IMR-90 (cell line): ENCODE results near the gene CYSRT1. TPM values are rescaled to one million over a fixed set of nuclear protein-coding genes. Genes with fewer than 3 reads are reported as not detected.

Experiments
- ATAC-seq: fragments of 200-7000 bp; cut with Tn5 transposase; 2 replicates; pipeline ENCODE4 v1.9.1; 2020; ENCODE audit warnings: low read depth, mild to moderate bottlenecking, moderate library complexity
- BruUV-seq: library from RNA; stranded (reverse); fragments of 400-500 nt; replicated peaks from 2 replicates; lab custom pipeline; 2021; lab: Mats Ljungman, UMichigan
- CTCF ChIA-PET: fragments of 300-600 bp; formaldehyde crosslinking; extraction: SDS; loops from one replicate; lab custom pipeline; 2021; ENCODE audit warnings: antibody characterized with exemption; lab: Yijun Ruan, JAX
- POLR2A ChIA-PET: fragments of 300-600 bp; sonication (Branson Sonifier 250); formaldehyde crosslinking; loops from one replicate; lab custom pipeline; 2022; ENCODE audit warnings: antibody characterized with exemption; ENCODE audit not compliant: unreplicated experiment; lab: Charles Lee
- DNase-seq: peaks from one replicate; pipeline ENCODE4 v3.0.0; 2013
- H2AFZ ChIP-seq: replicated peaks from 2 replicates; pipeline ENCODE3; 2013; ENCODE audit warnings: low read length, mild to moderate bottlenecking; ENCODE audit not compliant: poor library complexity
- H2AK5ac ChIP-seq: 2 replicates; pipeline ENCODE4 v1.6.1; 2013; ENCODE audit warnings: low read depth, low read length, inconsistent platforms
- H2AK9ac ChIP-seq: replicated peaks from 2 replicates; pipeline ENCODE3; 2013; ENCODE audit warnings: mild to moderate bottlenecking, low read depth, low read length, moderate library complexity; ENCODE audit not compliant: poor library complexity
- H2BK120ac ChIP-seq: 2 replicates; pipeline ENCODE4 v1.6.1; 2013; ENCODE audit warnings: low read depth, low read length, inconsistent platforms
- H2BK15ac ChIP-seq: 3 replicates; pipeline ENCODE4 v1.6.1; 2013; ENCODE audit warnings: low read depth, low read length, inconsistent platforms
- H2BK20ac ChIP-seq: 2 replicates; pipeline ENCODE4 v1.6.1; 2013; ENCODE audit warnings: low read depth, mild to moderate bottlenecking, inconsistent platforms, low read length, moderate library complexity
- H2BK5ac ChIP-seq: 2 replicates; pipeline ENCODE4 v1.6.1; 2013; ENCODE audit warnings: mild to moderate bottlenecking, low read depth, low read length, inconsistent platforms; ENCODE audit not compliant: poor library complexity, severe bottlenecking
- H3K14ac ChIP-seq: replicated peaks from 2 replicates; pipeline ENCODE4 v1.6.1; 2013; ENCODE audit warnings: low read depth, low read length, inconsistent platforms
- H3K18ac ChIP-seq: 2 replicates; pipeline ENCODE4 v1.6.1; 2013; ENCODE audit warnings: low read depth, low read length, control low read depth
- H3K23ac ChIP-seq: 2 replicates; pipeline ENCODE4 v1.6.1; 2013; ENCODE audit warnings: low read depth, low read length, inconsistent platforms
- H3K27ac ChIP-seq: 2 replicates; pipeline ENCODE4 v1.5.1; 2013; ENCODE audit warnings: mild to moderate bottlenecking, control low read depth, low read length; ENCODE audit not compliant: insufficient read depth
- H3K27me3 ChIP-seq: 2 replicates; pipeline ENCODE4 v1.6.1; 2013; ENCODE audit warnings: low read length; ENCODE audit not compliant: control insufficient read depth, insufficient read depth
- H3K36me3 ChIP-seq: 2 replicates; pipeline ENCODE4 v1.6.1; 2013; ENCODE audit warnings: low read length, mixed read lengths; ENCODE audit not compliant: control insufficient read depth, insufficient read depth
- H3K4ac ChIP-seq: 2 replicates; pipeline ENCODE4 v1.6.1; 2013; ENCODE audit warnings: low read depth, low read length, inconsistent platforms
- H3K4me1 ChIP-seq: 2 replicates; pipeline ENCODE4 v1.6.1; 2013; ENCODE audit warnings: low read length, mixed read lengths; ENCODE audit not compliant: control insufficient read depth, insufficient read depth
- H3K4me2 ChIP-seq: 2 replicates; pipeline ENCODE4 v1.6.1; 2013; ENCODE audit warnings: low read depth, mild to moderate bottlenecking, control low read depth, low read length, moderate library complexity
- H3K4me3 ChIP-seq: 2 replicates; pipeline ENCODE4 v1.5.1; 2013; ENCODE audit warnings: low read depth, mild to moderate bottlenecking, control low read depth, low read length, moderate library complexity; ENCODE audit not compliant: insufficient read depth
- H3K56ac ChIP-seq: 2 replicates; pipeline ENCODE4 v1.6.1; 2013; ENCODE audit warnings: low read length, inconsistent platforms; ENCODE audit not compliant: insufficient read depth; ENCODE audit errors: extremely low read depth
- H3K79me1 ChIP-seq, 2 experiments: 2 replicates each; pipeline ENCODE4 v1.6.1; 2013; ENCODE audit warnings: low read length in 2 of 2, inconsistent platforms in 1 of 2, low read depth in 1 of 2
- H3K9ac ChIP-seq: 2 replicates; pipeline ENCODE4 v1.6.1; 2013; ENCODE audit warnings: low read depth, low read length, control low read depth
- H3K9me1 ChIP-seq: 2 replicates; pipeline ENCODE4 v1.6.1; 2013; ENCODE audit warnings: low read length, inconsistent platforms; ENCODE audit not compliant: insufficient read depth
- H3K9me3 ChIP-seq: 2 replicates; pipeline ENCODE4 v1.6.1; 2013; ENCODE audit warnings: low read length; ENCODE audit not compliant: control insufficient read depth, insufficient read depth
- H4K20me1 ChIP-seq: 2 replicates; pipeline ENCODE4 v1.6.1; 2013; ENCODE audit warnings: low read length, inconsistent platforms; ENCODE audit not compliant: insufficient read depth
- H4K5ac ChIP-seq: 2 replicates; pipeline ENCODE4 v1.6.1; 2013; ENCODE audit warnings: mild to moderate bottlenecking, low read depth, low read length, control low read depth
- H4K8ac ChIP-seq, 2 experiments: 2 replicates each; pipeline ENCODE4 v1.6.1; 2013; ENCODE audit warnings: low read depth in 2 of 2, low read length in 2 of 2, control low read depth in 1 of 2, inconsistent platforms in 1 of 2
- H4K91ac ChIP-seq: 2 replicates; pipeline ENCODE4 v1.6.1; 2013; ENCODE audit warnings: low read depth, low read length, inconsistent platforms; ENCODE audit not compliant: insufficient read depth
- CEBPB ChIP-seq: IDR thresholded peaks from 2 replicates; pipeline ENCODE4 v1.6.1; 2012; ENCODE audit warnings: low read depth, low read length, improper control_type of control experiment
- CHD1 ChIP-seq: IDR thresholded peaks from 2 replicates; pipeline ENCODE4 v1.6.1; 2012; ENCODE audit warnings: low read depth, low read length, improper control_type of control experiment
- MAFK ChIP-seq: IDR thresholded peaks from 2 replicates; pipeline ENCODE4 v1.6.1; 2012; ENCODE audit warnings: low read depth, low read length, improper control_type of control experiment
- MAZ ChIP-seq: IDR thresholded peaks from 2 replicates; pipeline ENCODE4 v1.6.1; 2012; ENCODE audit warnings: low read depth, mild to moderate bottlenecking, low read length, improper control_type of control experiment, moderate library complexity, borderline replicate concordance
- MXI1 ChIP-seq: IDR thresholded peaks from 2 replicates; pipeline ENCODE4 v1.6.1; 2012; ENCODE audit warnings: low read depth, mild to moderate bottlenecking, low read length, moderate library complexity, borderline replicate concordance
- RCOR1 ChIP-seq: IDR thresholded peaks from 2 replicates; pipeline ENCODE4 v1.6.1; 2012; ENCODE audit warnings: mild to moderate bottlenecking, low read length, improper control_type of control experiment; ENCODE audit not compliant: insufficient replicate concordance
- SMC3 ChIP-seq: fragments of 150-350 bp; IDR thresholded peaks from 2 replicates; pipeline ENCODE4 v1.6.1; 2016; ENCODE audit warnings: low read depth, mild to moderate bottlenecking, antibody characterized with exemption, low read length, moderate library complexity
- WGBS, 2 experiments: methylation state at CpG; one replicate each; pipeline versions ENCODE4 v1.1.5 to v1.1.7; 2013; ENCODE audit warnings: missing lambda C conversion rate in 2 of 2; ENCODE audit not compliant: insufficient read length in 1 of 2; ENCODE audit errors: extremely low coverage in 2 of 2; 5-methylcytosine and 5-hydroxymethylcytosine counted together
- dilution Hi-C: fragments of 300-500 bp; cut with HindIII; formaldehyde crosslinking; loops from one replicate; pipeline ENCODE4 v1.14.3; 2018; ENCODE audit warnings: low sequenced_read_pairs; ENCODE audit not compliant: unreplicated experiment
- in situ Hi-C: fragments of 300-500 bp; cut with MboI; formaldehyde crosslinking; loops from 3 replicates; pipeline ENCODE4 v1.14.3; 2019; ENCODE audit warnings: low sequenced_read_pairs, inconsistent platforms, mixed read lengths
- intact Hi-C: fragments of 100-400 bp; cut with micrococcal nuclease; formaldehyde crosslinking; loops from 2 replicates; pipeline ENCODE4 v1.10.0; 2022
- polyA plus RNA-seq, 3 experiments: library from polyadenylated mRNA; depleted of rRNA; stranded (reverse); fragments of >200 nt; gene quantifications; 2 replicates each; pipeline ENCODE4 v1.2.3, GENCODE V29; 2012; ENCODE audit warnings: low replicate concordance in 1 of 3
- total RNA-seq: library from RNA; depleted of rRNA; stranded (reverse); fragments of >200 nt; gene quantifications from 2 replicates; pipeline ENCODE4 v1.2.3, GENCODE V29; 2012
- TF ChIP-seq, protein P1 (sequence below): fragments of 150-350 bp; IDR thresholded peaks from 2 replicates; pipeline ENCODE4 v1.6.1; 2017; ENCODE audit warnings: mild to moderate bottlenecking, antibody characterized with exemption, low read length, low read depth

The CYSRT1 gene
- total and polyA plus RNA-seq, 2 of the 4 experiments (the other 2 are of a cell fraction): 0.18 to 0.84 TPM

DNA sequence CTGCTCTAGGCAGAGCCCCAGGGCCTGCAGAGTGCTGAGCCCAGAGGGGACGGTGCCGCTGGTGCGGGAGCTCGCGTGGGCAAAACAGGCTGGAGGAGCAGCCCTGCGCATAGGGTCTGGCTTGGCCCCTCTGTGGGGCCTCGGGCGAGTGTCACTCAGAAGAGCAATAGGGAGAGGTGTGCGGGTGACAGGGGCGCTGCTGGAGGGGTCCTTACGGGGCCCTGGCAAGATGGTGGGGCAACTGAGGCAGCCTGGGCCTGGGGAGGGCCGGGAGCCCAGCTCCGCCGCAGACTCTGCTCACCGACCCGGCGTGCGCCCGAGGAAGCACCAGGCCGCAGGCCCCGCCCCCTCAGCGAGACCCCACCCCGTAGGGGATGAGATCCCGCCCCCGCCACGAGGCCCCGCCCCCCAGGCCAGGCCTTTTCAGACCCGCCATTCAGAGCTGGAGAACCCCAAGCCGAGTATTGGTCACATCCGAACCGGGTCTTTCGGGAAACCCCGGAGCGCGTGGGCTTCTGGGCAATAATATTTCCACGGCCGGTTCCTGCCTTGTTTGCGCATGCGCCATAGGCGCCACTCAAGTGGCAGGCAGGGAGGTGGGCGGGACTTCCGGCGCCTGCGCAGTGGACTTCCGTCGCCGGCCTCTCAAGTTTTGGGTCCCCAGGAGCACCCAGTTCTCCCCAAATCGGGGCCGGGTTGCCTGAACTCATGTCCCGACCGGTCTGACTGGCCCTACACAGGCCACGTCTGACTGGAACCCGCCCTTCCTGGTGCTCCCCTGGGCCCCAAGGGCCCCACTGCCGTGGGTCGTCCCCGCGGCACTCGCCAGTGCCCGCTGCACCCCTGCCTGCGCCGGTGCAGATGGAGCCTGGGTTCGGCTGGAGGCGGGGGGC, 1.6 kb upstream of the CYSRT1 start:
- ChIA-PET POLR2A (interaction anchor here (1.1 kb wide), 1 partner anchor 15 kb away, joined by 6 read pairs; no protein-coding TSS in a partner anchor), CTCF (interaction anchor here (0.8 kb wide), 1 partner anchor 177 kb away, joined by 4 read pairs; the partner anchor contains the start of gene NPDC1)
- dilution Hi-C loops (no loop called here), in situ Hi-C loops (no loop called here), intact Hi-C loops (no loop called here)
- Histone ChIP-seq H4K91ac (peak overlapping the region; percentile 64; the same call in 1 of the 2 replicates), H3K4me1 (peaks cover 19% of the 10 kb centered on the region), H3K79me1 (peaks cover 0 to 4% of the 10 kb centered on the region in 2 experiments; a peak in 1 of 4 replicates), H2BK5ac (peak overlapping the region; percentile 79), H3K23ac (peak overlapping the region; percentile 58; the same call in 1 of the 2 replicates), H2BK20ac (no peak overlapping the region), H3K4ac (peak overlapping the region; percentile 88), H3K27me3 (no peaks in the 10 kb centered on the region), H3K18ac (no peak overlapping the region; the same call in 1 of the 2 replicates), H2BK120ac (no peak overlapping the region), H3K4me2 (peak overlapping the region; percentile 88), H2BK15ac (no peak overlapping the region), H4K20me1 (no peaks in the 10 kb centered on the region), H3K4me3 (peak overlapping the region; percentile 89), H3K9me1 (peaks cover 3% of the 10 kb centered on the region; the same call in 1 of the 2 replicates), H3K14ac (peak overlapping the region; percentile 90), H3K9ac (peak overlapping the region; percentile 97), H3K56ac (peak overlapping the region; percentile 62; the same call in 1 of the 2 replicates), H4K5ac (peak overlapping the region; percentile 89), H3K27ac (peak overlapping the region; percentile 96), H2AK9ac (peak overlapping the region; percentile 86), H2AK5ac (peak overlapping the region; percentile 96), H3K9me3 (no peaks in the 10 kb centered on the region), H3K36me3 (no peaks in the 10 kb centered on the region), H4K8ac (peak overlapping the region; percentile 95), H2AFZ (peak overlapping the region; percentile 93)
- TF ChIP-seq MAZ: peak; percentile 14; the same call in 1 of the 2 replicates
- no peak for TF ChIP-seq CHD1
- no peak for TF ChIP-seq RCOR1
- no peak for TF ChIP-seq SMC3
- no peak for TF ChIP-seq MAFK
- TF ChIP-seq, protein P1, sequence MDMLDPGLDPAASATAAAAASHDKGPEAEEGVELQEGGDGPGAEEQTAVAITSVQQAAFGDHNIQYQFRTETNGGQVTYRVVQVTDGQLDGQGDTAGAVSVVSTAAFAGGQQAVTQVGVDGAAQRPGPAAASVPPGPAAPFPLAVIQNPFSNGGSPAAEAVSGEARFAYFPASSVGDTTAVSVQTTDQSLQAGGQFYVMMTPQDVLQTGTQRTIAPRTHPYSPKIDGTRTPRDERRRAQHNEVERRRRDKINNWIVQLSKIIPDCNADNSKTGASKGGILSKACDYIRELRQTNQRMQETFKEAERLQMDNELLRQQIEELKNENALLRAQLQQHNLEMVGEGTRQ: 0 out of 2 replicates have a peak, but pooled peaks have one; percentile 3
- TF ChIP-seq MXI1: peak; percentile 14; the same call in 1 of the 2 replicates
- no peak for TF ChIP-seq CEBPB
- ATAC-seq (peak; percentile 93), DNase-seq (peak; percentile 97)
- BruUV-seq: no TSS peak
- 1% methylated on average over 36 of the region's 63 CpGs; no CpG with 5 or more reads in 1 of the 2 experiments for WGBS, 2 experiments
